Measurements from ENCODE around the gene TMEM94. TPM values are rescaled to one million over a fixed set of nuclear protein-coding genes. Genes with fewer than 3 reads are reported as not detected.

Gene TMEM94
- total RNA-seq, 1 experiment from 2014 or later: 61.4 TPM

GRCh38 chr17:75468779-75469373, 12.4 kb downstream of the TMEM94 start:
- H3K9me3 Mint-ChIP-seq: no peaks in the 10 kb centered on the region
- no peaks in the 10 kb centered on the region for H3K79me1 ChIP-seq (ENCODE audit: insufficient read depth, low read depth, low read length, poor library complexity, severe bottlenecking)
- H3K18ac ChIP-seq (ENCODE audit: insufficient read length, low read depth, low read length): no peak overlapping the region
- WGBS (ENCODE audit: extremely low coverage, insufficient read length, low lambda C conversion rate): no CpG with 5 or more reads among the region's 13 CpGs
- no peak for TF ChIP-seq CTCF (conservative IDR thresholded peaks at IDR 0.05)
- no peak overlapping the region for H2BK20ac ChIP-seq (ENCODE audit: low read depth, low read length, poor library complexity, severe bottlenecking)
- no peaks in the 10 kb centered on the region for H3K23me2 ChIP-seq (ENCODE audit: insufficient read length, low read depth, low read length, poor library complexity, severe bottlenecking)
- H4K5ac ChIP-seq (ENCODE audit: insufficient read length, low read depth, low read length): no peak overlapping the region
- H3K4me1 ChIP-seq (ENCODE audit: insufficient read depth, low read length): no peaks in the 10 kb centered on the region
- H2BK12ac ChIP-seq (ENCODE audit: insufficient read length, low read depth, low read length): no peak overlapping the region
- H3K9ac ChIP-seq (ENCODE audit: extremely low read depth, insufficient read length, low read length): no peak overlapping the region
- no peak overlapping the region for H3K27ac ChIP-seq (ENCODE audit: insufficient read length, low read depth, low read length)
- no peak overlapping the region for H2BK5ac ChIP-seq (ENCODE audit: insufficient read length, low read length)
- no peaks in the 10 kb centered on the region for H3K9me3 ChIP-seq (ENCODE audit: control insufficient read depth, low read depth, low read length)
- H3K14ac ChIP-seq (ENCODE audit: insufficient read depth, low read length): no peak overlapping the region
- H3T11ph ChIP-seq (ENCODE audit: low read length): no peak overlapping the region
- no peaks in the 10 kb centered on the region for H4K20me1 ChIP-seq (ENCODE audit: control insufficient read depth, insufficient read depth, insufficient read length)
- H3K4me1 Mint-ChIP-seq: peaks cover 0 to 2% of the 10 kb centered on the region in 2 experiments; a peak in 1 of 4 replicates
- H4K8ac ChIP-seq (replicated peaks; ENCODE audit: insufficient read length, low read depth, low read length): no peak overlapping the region
- H3K4me2 ChIP-seq (ENCODE audit: insufficient read depth, insufficient read length, low read length): no peak overlapping the region
- no peak overlapping the region for H3K56ac ChIP-seq (ENCODE audit: insufficient read length, low read depth, low read length)
- no peak overlapping the region for H2BK15ac ChIP-seq (ENCODE audit: low read depth, low read length)
- H3K27ac Mint-ChIP-seq: 0 out of 7 replicates have a peak overlapping the region, but pooled peaks of 2 of the 3 experiments have one; percentile 34 to 85
- DNase-seq: no peak
- no peak overlapping the region for H2AK5ac ChIP-seq (ENCODE audit: insufficient read length, low read length)
- no peaks in the 10 kb centered on the region for H3K79me2 ChIP-seq (ENCODE audit: insufficient read depth, low read length)
- no peaks in the 10 kb centered on the region for H3K27me3 Mint-ChIP-seq (ENCODE audit: low read depth)
- peaks cover 4 to 17% (median 10%) of the 10 kb centered on the region in 3 experiments; a peak in 5 of 7 replicates for H3K36me3 Mint-ChIP-seq (ENCODE audit: insufficient read depth in 1 of 3, low read depth in 3 of 3)
- H3K27me3 ChIP-seq (ENCODE audit: insufficient read depth, low read length): no peaks in the 10 kb centered on the region
- no peak overlapping the region for H4K91ac ChIP-seq (ENCODE audit: insufficient read length, low read depth, low read length)
- H3K23ac ChIP-seq (ENCODE audit: insufficient read length, low read depth, low read length): no peak overlapping the region
- no peak overlapping the region for H3K4me3 Mint-ChIP-seq
- no peak overlapping the region for H2AFZ ChIP-seq (ENCODE audit: low read length)
- no peak overlapping the region for H2BK120ac ChIP-seq (ENCODE audit: low read depth, low read length, poor library complexity, severe bottlenecking)
- no peak overlapping the region for H3K4ac ChIP-seq (ENCODE audit: low read depth, low read length)
